Measurements from ENCODE around the gene DYTN. TPM values are rescaled to one million over a fixed set of nuclear protein-coding genes. Genes with fewer than 3 reads are reported as not detected.

The DYTN gene
- total and polyA plus RNA-seq, 2 donors from 2014 or later: not detected

DNA sequence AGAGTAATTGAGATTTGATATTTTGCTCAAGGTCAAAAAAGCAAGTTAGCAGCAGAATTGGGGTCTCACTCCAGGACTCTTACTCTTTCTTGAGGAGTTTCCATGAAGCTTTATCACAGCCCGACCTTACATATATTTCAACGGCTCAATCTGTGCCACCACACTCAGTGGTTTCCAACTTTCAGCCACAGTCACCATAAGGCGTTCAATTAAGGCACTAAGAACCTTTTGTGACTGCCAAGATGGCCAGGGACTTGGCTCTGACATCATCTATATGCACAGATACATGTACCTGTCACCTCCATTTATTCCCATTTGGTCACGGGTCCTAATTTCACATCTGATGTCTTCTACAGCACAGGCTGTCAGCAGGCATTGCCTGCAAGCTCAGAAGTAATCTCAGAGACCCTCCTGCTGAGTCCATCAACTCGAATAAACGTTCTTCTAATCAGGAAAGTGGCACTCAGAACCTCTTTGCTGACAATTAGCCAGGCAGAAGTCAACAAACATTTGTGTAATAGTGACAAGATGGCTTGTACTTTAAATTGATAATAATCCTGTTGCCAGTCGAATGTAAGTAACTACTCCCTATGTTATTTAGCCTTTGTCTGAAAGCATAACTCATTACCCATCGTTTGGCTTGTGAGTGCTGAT lies 16.1 kb downstream of the DYTN start:
- no peak overlapping the region for H3K4me3 ChIP-seq (ENCODE audit: low read length in 3 of 3)
- no peak overlapping the region for H3K27ac ChIP-seq (ENCODE audit: low read depth in 2 of 2, low read length in 2 of 2)
- H3K9me3 ChIP-seq (ENCODE audit: control insufficient read depth in 2 of 3, insufficient read depth in 1 of 3, low read length in 3 of 3): no peaks in the 10 kb centered on the region
- intact Hi-C loops (cut with DNase I): no loop called here
- no peak overlapping the region for H3K9ac ChIP-seq (ENCODE audit: low read length in 3 of 3)
- no peaks in the 10 kb centered on the region for H3K27me3 ChIP-seq (ENCODE audit: control insufficient read depth, insufficient read depth, low read length)
- FAIRE-seq: no peak
- no peak for DNase-seq
- no peaks in the 10 kb centered on the region for H3K4me1 ChIP-seq (ENCODE audit: control insufficient read depth in 2 of 3, insufficient read depth in 2 of 3, low read depth in 1 of 3, low read length in 3 of 3)
- H3K36me3 ChIP-seq (ENCODE audit: control insufficient read depth in 2 of 3, insufficient read depth in 3 of 3, low read length in 3 of 3): no peaks in the 10 kb centered on the region
- TF ChIP-seq, protein P1, sequence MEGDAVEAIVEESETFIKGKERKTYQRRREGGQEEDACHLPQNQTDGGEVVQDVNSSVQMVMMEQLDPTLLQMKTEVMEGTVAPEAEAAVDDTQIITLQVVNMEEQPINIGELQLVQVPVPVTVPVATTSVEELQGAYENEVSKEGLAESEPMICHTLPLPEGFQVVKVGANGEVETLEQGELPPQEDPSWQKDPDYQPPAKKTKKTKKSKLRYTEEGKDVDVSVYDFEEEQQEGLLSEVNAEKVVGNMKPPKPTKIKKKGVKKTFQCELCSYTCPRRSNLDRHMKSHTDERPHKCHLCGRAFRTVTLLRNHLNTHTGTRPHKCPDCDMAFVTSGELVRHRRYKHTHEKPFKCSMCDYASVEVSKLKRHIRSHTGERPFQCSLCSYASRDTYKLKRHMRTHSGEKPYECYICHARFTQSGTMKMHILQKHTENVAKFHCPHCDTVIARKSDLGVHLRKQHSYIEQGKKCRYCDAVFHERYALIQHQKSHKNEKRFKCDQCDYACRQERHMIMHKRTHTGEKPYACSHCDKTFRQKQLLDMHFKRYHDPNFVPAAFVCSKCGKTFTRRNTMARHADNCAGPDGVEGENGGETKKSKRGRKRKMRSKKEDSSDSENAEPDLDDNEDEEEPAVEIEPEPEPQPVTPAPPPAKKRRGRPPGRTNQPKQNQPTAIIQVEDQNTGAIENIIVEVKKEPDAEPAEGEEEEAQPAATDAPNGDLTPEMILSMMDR (IDR thresholded peaks at IDR 0.05; ENCODE audit: borderline replicate concordance, extremely low read depth, insufficient read depth): no peak

DNA sequence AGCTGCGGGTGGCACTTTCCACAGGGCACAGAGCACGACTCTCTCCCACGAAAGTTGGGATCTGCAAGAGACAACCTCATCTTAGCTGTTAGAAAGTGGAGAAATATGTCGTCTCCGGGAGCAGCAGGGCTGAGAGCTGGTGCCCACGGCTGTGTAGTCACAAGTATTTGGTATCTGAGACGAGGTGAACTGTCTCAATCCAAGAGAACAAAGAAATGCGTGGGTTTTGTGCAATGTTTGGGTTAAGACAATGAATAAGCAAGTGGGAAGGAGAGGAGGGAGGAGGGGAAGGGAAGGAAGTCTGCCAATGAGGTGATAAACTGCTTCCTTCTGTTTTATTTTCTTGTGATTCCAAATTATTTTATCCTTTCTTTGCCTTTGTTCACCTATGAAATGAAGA lies 18.0 kb downstream of the DYTN start:
- DNase-seq: no peak
- H3K4me3 ChIP-seq (ENCODE audit: low read length in 3 of 3): no peak overlapping the region
- no peak overlapping the region for H3K27ac ChIP-seq (ENCODE audit: low read depth in 2 of 2, low read length in 2 of 2)
- H3K36me3 ChIP-seq (ENCODE audit: control insufficient read depth in 2 of 3, insufficient read depth in 3 of 3, low read length in 3 of 3): no peaks in the 10 kb centered on the region
- no peaks in the 10 kb centered on the region for H3K9me3 ChIP-seq (ENCODE audit: control insufficient read depth in 2 of 3, insufficient read depth in 1 of 3, low read length in 3 of 3)
- intact Hi-C loops (cut with DNase I): no loop called here
- H3K9ac ChIP-seq (ENCODE audit: low read length in 3 of 3): no peak overlapping the region
- TF ChIP-seq, protein P1 (IDR thresholded peaks at IDR 0.05; ENCODE audit: borderline replicate concordance, extremely low read depth, insufficient read depth): no peak
- no peaks in the 10 kb centered on the region for H3K27me3 ChIP-seq (ENCODE audit: control insufficient read depth, insufficient read depth, low read length)
- no peaks in the 10 kb centered on the region for H3K4me1 ChIP-seq (ENCODE audit: control insufficient read depth in 2 of 3, insufficient read depth in 2 of 3, low read depth in 1 of 3, low read length in 3 of 3)
- FAIRE-seq: no peak

- Histone ChIP-seq H3K27me3 (ENCODE audit: control insufficient read depth, insufficient read depth, low read length) (no peaks in the 10 kb centered on the region), H3K9me3 (ENCODE audit: control insufficient read depth in 2 of 3, insufficient read depth in 1 of 3, low read length in 3 of 3) (no peaks in the 10 kb centered on the region), H3K4me1 (ENCODE audit: control insufficient read depth in 2 of 3, insufficient read depth in 2 of 3, low read depth in 1 of 3, low read length in 3 of 3) (no peaks in the 10 kb centered on the region), H3K36me3 (ENCODE audit: control insufficient read depth in 2 of 3, insufficient read depth in 3 of 3, low read length in 3 of 3) (no peaks in the 10 kb centered on the region), H3K4me3 (ENCODE audit: low read length in 3 of 3) (no peak overlapping the region), H3K9ac (ENCODE audit: low read length in 3 of 3) (no peak overlapping the region), H3K27ac (ENCODE audit: low read depth in 2 of 2, low read length in 2 of 2) (no peak overlapping the region)
- TF ChIP-seq, protein P1 (IDR thresholded peaks at IDR 0.05; ENCODE audit: borderline replicate concordance, extremely low read depth, insufficient read depth): no peak
- intact Hi-C loops (cut with DNase I): no loop called here
- no peak for FAIRE-seq
- DNase-seq: no peak
Observed at GRCh38 chr2:206698811-206699210, 19.4 kb downstream of the DYTN start.

DNA sequence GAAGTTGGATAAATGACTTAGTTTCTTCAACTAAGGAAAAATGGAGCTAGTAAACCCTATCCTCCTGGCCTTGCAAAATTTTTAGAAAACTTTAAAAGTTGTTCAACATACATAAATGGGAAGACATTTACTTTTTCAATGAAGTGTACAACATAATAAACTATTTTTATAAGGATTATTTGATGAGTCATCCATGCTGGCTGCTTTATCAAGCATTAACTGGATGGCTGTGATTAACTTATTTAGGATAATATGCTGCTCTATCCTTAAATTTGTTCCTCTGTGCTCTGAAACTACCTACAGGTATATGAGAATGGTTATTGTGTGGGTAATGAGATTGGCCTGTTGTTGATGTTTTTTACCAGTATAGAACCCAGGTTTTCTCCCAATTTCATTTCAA lies 21.3 kb downstream of the DYTN start:
- TF ChIP-seq, protein P1 (IDR thresholded peaks at IDR 0.05; ENCODE audit: borderline replicate concordance, extremely low read depth, insufficient read depth): no peak
- FAIRE-seq (no peak), DNase-seq (no peak)
- intact Hi-C loops (cut with DNase I): no loop called here
- no peaks in the 10 kb centered on the region for H3K27me3 ChIP-seq (ENCODE audit: control insufficient read depth, insufficient read depth, low read length)
- H3K36me3 ChIP-seq (ENCODE audit: control insufficient read depth in 2 of 3, insufficient read depth in 3 of 3, low read length in 3 of 3): no peaks in the 10 kb centered on the region
- no peak overlapping the region for H3K27ac ChIP-seq (ENCODE audit: low read depth in 2 of 2, low read length in 2 of 2)
- no peak overlapping the region for H3K4me3 ChIP-seq (ENCODE audit: low read length in 3 of 3)
- no peak overlapping the region for H3K9ac ChIP-seq (ENCODE audit: low read length in 3 of 3)
- H3K4me1 ChIP-seq (ENCODE audit: control insufficient read depth in 2 of 3, insufficient read depth in 2 of 3, low read depth in 1 of 3, low read length in 3 of 3): no peaks in the 10 kb centered on the region
- no peaks in the 10 kb centered on the region for H3K9me3 ChIP-seq (ENCODE audit: control insufficient read depth in 2 of 3, insufficient read depth in 1 of 3, low read length in 3 of 3)

Data from kidney (tissue), 14 donors.